Stimulated activated CD4-positive, alpha-beta T cell treated with anti-CD3 and anti-CD28 coated beads, Interleukin-12 subunit alpha, Interleukin-12 subunit beta, amount 100 ng/mL, for 4 hours (primary cell): Measurements from ENCODE around the gene ERLIN1.
"Not testable (repeated sequence)": the region's sequence is repeated elsewhere in the genome, so short reads cannot be mapped to it uniquely, and the experiment has no call there.

Experiments used
- DNase-seq: peaks from one replicate; pipeline ENCODE4 v3.0.0-alpha.2; 2020

Gene ERLIN1

DNA sequence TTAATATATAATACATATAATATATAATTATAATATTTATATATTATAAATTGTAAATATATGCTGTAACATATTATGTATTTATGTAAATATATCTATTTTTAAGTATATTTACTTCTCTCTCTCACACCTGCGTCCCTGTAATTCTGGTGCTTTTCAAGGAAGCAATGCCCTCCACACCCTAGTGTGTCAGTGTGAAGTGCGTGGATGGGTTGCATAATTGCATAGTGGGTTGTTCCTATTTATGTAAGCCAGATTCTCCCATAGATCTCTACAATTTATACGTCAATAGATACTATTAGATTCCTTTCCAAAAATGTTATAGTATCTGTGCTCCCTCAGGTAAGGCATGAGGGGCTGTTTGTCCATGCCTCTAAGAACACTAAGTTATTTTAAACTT, 54.3 kb downstream of the ERLIN1 start:
- DNase-seq = no peak

DNA sequence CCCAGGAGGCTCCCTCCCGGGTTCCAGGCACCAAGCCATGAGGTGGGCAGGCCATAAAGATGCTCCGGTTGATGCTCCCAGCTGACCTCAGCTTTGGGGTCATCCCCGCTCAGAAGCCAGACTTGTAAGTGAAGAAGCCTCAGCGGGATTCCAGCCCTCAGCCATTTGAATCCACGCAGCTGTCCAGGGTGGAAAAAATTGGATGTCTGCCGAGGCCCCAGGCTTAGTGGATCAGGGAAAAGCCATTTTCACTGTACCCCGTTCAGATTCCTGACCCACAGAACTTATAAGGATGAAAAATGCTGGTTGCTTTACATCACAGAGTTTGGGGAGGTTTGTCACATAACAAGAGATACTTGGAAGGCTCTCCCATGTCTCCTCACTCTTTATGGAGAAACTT, 55.0 kb downstream of the ERLIN1 start:
- DNase-seq = no peak

DNA sequence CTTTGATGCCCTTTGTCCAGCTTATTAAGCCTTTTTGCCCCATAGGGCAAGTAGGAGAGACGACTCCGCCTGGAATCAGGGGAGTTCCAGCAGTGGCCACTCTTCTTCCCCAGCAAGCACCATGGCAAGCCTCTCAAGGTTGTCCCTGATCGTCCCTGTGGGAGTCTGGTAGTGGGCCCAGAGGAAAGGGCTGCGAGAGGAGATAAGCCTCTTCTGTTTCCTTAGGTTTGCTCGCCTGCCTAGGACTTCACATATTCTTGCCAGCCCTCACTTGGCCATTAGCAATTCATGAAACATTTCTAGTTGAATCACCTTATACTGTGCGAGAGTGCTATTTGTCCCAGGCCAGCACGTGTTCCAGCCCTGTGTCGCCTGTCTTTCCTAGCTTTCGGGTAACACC, 56.4 kb downstream of the ERLIN1 start:
- no peak for DNase-seq

DNA sequence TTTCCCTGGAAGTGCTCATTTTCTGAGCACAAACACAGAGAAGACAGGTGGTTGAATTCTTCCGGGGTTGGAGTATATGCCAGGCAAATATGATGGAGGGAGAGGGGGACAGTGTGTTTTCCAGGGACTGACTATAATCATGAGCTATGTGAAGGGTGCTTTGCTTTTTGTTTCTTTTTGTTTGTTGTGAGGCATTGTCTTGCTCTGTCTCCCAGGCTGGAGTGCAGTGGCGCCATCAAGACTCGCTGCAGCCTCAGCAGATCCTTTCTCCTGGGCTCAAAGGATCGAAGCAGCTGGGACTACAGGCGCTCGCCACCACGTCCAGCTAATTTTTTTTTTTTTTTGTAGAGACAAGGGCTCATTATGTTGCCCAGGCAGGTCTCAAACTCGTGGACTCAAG, 56.9 kb downstream of the ERLIN1 start:
- no peak for DNase-seq

DNA sequence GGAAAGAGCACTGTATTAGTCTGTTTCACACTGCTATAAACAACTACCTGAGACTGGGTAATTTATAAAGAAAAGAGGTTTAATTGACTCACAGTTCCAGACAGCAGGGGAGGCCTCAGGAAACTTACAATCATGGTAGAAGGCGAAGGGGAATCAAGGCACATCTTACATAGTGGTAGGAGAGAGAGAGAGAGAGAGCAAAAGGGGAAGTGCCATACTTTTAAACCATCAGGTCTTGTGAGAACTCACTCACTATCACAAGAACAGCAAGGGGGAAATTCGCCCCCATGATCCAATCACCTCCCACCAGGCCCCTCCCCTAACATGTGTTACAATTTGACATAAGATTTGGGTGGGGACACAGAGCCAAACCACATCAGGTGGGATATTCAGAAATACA, 60.5 kb downstream of the ERLIN1 start:
- not testable (repeated sequence) for DNase-seq

DNA sequence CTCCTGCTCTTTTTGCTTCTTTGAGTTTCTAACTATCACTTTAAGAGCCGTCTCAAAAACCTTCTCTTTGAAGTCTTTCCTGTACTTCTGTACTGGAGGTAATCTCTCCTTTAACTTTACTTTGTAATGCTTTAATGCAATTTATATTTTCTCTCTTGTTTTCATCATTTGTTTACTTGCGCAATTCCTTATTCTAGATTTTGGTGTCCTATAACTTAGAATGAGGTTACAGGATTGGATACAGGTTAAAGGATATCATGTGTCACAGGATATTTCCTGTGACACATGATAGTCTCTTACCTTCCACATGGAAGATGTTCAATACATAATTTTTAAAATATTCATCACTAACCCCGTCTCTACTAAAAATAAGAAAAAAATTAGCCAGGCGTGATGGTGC, 61.7 kb downstream of the ERLIN1 start:
- no peak for DNase-seq

DNA sequence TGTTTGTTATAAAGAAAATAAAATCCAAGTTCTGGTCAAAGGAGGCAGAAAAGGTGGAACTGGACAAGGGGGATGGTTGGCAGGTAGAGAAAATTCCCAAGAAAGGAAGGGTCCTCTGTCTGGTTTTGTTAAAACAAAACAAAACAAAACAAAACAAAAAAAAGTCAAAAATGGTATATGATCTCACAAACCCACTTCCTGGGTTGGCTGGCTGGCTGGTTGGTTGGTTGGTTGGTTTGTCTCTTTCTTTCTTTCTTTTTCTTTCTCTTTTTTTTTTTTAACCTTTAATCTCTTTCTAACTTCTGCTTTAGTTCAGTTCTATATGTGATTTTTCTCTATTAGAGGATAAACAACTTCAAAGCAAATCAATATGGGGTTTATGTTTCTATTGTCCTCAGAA, 63.0 kb downstream of the ERLIN1 start:
- DNase-seq = no peak

DNA sequence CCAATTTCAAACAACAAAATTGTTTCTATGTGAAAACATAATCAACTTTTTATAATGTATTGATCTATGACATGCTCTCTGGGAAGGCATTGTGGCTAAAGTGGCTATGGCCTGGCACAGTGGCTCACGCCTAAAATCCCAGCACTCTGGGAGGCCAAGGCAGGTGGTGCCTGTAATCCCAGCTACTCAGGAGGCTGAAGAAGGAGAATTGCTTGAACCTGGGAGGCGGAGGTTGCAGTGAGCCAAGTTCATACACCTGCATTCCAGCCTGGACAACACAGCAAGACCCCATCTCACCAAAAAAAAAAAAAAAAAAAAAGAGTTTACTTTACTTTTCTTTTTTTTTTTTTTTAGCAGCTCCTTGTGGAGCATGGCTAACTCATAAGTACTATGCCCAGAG, 65.3 kb downstream of the ERLIN1 start:
- DNase-seq = no peak

DNA sequence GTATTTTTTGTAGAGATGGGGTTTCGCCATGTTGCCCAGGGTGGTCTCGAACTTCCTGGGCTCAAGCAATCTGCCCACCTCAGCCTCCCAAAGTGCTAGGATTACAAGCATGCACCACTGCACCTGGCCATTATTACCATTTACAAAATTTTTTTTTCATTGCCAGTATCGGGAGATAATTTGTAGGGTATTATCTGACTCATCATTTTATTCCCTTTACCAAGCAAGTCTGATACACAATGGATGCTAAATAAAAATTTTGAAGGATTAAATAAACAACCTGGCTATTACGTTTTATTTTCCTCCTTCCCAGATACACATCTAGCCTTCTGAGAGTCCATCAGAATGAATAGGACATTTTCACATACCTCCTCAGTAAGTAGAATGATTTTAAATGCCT, 66.1 kb downstream of the ERLIN1 start:
- no peak for DNase-seq

DNA sequence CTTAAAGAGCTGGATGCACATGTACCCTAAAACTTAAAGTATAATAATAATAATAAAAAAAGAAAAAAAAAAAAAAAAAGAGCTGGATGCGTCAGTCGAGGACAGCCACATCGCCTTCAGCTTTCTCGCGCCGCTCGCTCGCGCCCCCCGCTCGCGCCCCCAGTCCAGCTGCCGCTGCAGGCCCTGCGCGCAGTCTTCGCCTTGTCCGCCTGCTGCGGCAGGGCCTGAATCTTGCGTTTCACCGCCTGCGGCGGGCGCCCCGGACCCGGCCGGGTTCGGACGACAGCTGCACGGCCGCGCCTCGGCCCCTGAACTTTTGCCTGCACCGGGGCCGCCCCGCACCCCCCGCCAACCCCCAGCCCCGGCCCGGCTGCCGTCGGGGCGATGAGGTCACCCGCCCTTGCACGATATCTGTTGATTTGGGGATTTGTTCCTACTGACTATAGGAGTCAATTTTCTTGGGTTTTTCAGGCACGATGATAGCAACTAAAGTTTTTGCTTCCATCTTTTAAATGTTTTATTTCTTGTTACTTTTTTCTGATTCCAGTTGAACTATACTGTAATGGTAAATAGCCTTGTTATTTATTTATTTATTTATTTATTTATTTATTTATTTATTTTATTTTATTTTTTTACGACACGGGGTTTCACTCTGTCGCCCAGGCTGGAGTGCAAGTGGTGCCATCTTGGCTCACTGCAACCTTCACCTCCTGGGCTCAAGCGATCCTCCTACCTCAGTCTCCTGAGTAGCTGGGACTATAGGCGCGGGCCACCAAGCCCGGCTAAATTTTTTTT, 70.7 kb downstream of the ERLIN1 start:
- no peak for DNase-seq

DNA sequence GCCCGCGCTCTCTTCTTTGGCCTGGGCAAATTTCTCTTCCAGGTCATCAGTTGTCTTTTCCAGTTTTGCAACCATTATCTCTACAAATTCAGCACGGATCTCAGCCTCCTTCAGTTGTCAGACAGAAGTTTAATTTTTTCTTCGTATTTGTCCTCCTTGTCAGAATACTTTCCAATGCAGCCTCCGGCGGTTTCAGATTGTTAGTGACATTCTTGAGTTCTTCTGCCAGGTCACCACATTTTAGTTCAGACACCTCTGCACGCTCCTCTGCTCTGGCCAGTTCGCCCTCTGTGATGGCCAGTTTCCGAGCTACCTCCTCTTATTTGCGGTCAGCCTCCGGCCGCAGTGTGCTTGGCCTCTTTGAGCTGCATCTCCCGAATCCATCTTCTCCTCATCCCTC, 71.4 kb downstream of the ERLIN1 start:
- DNase-seq = no peak

DNA sequence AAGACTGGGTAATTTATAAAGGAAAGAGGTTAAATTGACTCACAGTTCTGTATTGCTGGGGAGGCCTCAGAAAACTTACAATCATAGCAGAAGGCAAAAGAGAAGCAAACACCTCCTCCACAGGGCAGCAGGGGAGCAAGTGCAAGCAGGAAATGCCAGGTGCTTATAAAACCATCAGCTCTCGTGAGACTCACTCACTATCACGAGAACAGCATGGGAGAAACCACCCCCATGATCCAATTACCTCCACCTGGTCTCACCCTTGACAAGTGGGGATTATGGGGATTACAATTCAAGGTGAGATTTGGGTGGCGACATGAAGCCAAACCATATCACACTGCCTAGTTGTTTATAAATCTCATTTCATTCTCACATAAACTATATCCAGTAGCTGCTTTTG, 76.2 kb downstream of the ERLIN1 start:
- no peak for DNase-seq

DNA sequence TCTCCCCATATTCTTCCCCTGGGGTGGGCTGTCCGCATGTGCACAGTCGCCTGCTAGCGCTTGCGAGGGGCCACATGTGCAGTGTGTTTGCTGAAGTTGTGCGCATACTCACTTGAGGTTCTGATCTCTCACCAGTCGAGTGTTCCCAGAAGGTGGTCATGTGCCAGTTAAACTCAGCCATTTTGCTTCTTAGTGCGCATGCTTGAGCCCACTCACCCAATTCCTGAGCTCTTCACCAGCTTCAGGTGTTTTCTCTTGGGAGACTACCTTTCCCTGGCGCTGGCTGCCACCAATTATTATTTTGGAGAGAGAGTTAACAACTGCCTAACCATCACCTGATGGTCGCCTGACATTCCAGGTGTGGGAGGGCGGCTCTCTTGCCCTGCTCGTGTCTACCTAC, 79.0 kb downstream of the ERLIN1 start:
- DNase-seq = no peak

DNA sequence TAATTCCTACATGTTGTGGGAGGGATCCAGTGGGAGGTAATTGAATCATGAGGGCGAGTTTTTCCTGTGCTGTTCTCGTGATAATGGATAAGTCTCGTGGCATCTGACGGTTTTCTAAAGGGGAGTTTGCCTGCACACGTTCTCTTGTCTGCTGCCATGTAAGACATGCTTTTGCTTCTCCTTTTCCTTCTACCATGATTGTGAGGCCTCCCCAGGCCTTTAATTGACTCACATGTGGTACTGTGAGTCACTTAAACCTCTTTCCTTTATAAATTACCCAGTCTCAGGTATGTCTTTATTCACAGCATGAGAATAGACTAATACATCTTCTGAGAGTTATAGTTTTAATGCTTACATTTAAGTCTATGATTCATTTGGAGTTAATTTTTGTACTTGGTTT, 81.5 kb downstream of the ERLIN1 start:
- no peak for DNase-seq

DNA sequence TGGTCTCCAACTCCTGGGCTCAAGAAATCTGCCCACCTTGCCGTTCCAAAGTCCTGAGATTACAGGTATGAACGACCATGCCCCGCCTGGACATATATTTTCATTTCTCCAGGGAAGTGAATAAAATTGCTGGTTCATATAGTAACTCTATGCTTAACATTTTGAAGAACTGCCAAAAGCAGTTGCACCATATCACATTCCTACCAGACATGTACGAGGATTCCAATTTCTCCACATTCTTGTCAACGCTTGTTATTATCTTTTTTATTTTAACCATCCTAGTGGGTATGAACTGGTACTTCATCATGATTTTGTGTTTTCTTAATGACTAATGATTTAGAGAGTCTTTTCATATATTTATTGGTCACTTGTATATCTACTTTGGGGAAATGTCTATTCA, 82.2 kb downstream of the ERLIN1 start:
- DNase-seq = no peak

DNA sequence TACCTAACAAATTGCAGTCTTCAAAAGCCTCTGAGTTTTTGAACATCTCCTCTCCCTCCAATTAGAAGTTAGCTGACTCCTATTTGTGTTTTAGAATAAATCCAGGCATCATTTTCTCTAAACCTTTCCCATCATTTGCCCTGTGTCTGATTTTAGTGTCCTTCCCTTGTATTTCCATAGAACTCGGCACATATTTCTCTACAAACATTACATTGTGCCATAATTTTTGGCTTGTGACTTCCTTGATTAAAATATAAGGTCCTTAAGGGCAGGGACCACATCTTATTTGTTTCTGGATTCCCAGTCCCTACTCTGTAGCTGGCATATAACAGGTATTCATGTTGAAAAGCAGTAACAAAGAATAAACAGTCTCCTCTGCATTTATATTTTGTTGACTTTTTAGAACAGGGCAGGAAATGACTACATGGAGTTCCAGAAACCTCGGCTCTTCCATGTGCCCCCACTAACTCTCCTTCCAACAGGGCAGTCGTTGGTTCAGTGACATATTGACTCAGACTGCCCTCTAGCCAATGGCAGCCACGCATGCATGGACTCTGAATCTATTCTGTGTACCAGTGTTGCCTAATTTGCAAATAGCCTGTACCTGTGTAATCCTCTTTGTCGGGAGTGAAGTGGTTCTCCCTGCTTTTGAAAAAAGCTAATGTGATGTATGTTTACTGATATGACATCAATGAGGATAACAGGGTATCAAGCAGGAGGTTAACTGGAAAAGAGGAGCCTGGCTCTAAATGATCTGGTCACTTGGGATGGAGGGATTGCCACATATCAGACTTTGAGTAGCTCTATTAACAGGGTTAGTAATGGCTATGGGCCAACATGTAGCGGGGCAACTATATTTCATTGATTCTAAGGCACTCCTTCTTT, 84.4 kb downstream of the ERLIN1 start:
- DNase-seq = no peak

DNA sequence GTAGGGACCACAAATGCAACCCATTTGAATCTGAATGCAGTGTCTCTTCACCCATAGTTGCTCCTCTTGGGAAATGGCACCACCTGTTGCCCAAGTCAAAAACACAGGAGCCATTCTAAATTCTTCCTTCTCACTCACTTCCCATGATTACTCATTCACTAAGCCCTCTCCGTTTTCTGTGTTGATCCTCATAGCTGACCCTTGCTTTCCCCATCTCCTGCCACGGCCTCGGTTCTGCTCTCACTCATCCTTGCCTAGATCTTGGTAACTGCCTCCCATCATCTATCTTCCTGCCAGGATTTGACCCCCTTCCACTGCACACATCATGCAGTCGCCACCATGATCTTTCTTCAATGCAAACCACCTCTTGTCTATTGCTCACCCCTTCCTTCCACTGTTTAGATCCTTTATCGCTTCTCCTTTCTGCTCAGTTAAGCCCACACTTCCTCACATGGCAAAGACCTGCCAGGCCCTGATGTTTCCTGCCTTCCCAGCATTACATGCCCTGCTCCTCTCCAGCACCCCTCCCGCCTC, 85.1 kb downstream of the ERLIN1 start:
- no peak for DNase-seq
